K562 (cell line): ENCODE measurements around the gene MYO3B. TPM values are rescaled to one million over a fixed set of nuclear protein-coding genes. Genes with fewer than 3 reads are reported as not detected.

ENCODE experiments used
- ATF3 ChIP-seq, 2 experiments: fragments of 450-650 bp in 1 of 2; sonication (generic) in 1 of 2; formaldehyde crosslinking in 1 of 2; IDR thresholded peaks in 1 of 2; conservative IDR thresholded peaks in 1 of 2; 2 replicates each; pipeline versions ENCODE4 v1.6.1 to v1.8.1; 2016 to 2023; ENCODE audit warnings: mild to moderate bottlenecking in 2 of 2, moderate library complexity in 2 of 2, inconsistent platforms in 1 of 2, missing genetic modification reagents in 1 of 2
- BRD4 ChIP-seq: fragments of 200-600 bp; sonication (generic); IDR thresholded peaks from 2 replicates; pipeline ENCODE4 v1.6.1; 2017; ENCODE audit warnings: inconsistent platforms
- CREBBP ChIP-seq: IDR thresholded peaks from one replicate; pipeline ENCODE4 v1.6.1; 2012; ENCODE audit warnings: low read depth, mild to moderate bottlenecking, control low read depth, inconsistent platforms, low read length
- CXXC5 ChIP-seq: fragments of 250-450 bp; sonication (Bioruptor Pico); IDR thresholded peaks from 2 replicates; pipeline ENCODE4 v1.8.0; 2022; ENCODE audit warnings: inconsistent platforms, mild to moderate bottlenecking, moderate library complexity
- FOXM1 ChIP-seq, 2 experiments: fragments of 450-650 bp in 1 of 2; sonication (generic) in 1 of 2; formaldehyde crosslinking in 1 of 2; IDR thresholded peaks; 2 replicates each; pipeline versions ENCODE4 v1.6.1 to v1.9.0; 2017 to 2022; ENCODE audit warnings: low read depth in 2 of 2, mild to moderate bottlenecking in 2 of 2, missing genetic modification reagents in 1 of 2, moderate library complexity in 1 of 2
- KDM2B ChIP-seq: fragments of 250-450 bp; sonication (Bioruptor Pico); IDR thresholded peaks from 2 replicates; pipeline ENCODE4 v1.8.0; 2021; ENCODE audit warnings: mild to moderate bottlenecking, moderate library complexity
- MAZ ChIP-seq, 2 experiments: fragments of 450-650 bp in 1 of 2; sonication (generic) in 1 of 2; formaldehyde crosslinking; IDR thresholded peaks in 1 of 2; conservative IDR thresholded peaks in 1 of 2; 2 replicates each; pipeline versions ENCODE4 v1.4.0 to v1.5.0; 2020; ENCODE audit warnings: mild to moderate bottlenecking in 1 of 2, missing genetic modification reagents in 1 of 2
- MYBL2 ChIP-seq, 2 experiments: fragments of 450-650 bp in 1 of 2; sonication (generic) in 1 of 2; formaldehyde crosslinking in 1 of 2; IDR thresholded peaks; 2 replicates each; pipeline versions ENCODE4 v1.6.1 to v1.8.1; 2017 to 2022; ENCODE audit warnings: borderline replicate concordance in 1 of 2, inconsistent platforms in 1 of 2, low read depth in 1 of 2, mild to moderate bottlenecking in 1 of 2, missing genetic modification reagents in 1 of 2, moderate library complexity in 1 of 2
- NCOA4 ChIP-seq: fragments of 450-650 bp; IDR thresholded peaks from 2 replicates; pipeline ENCODE4 v1.6.1; 2018; ENCODE audit warnings: mild to moderate bottlenecking; ENCODE audit not compliant: partially characterized antibody
- RB1 ChIP-seq: fragments of 450-650 bp; IDR thresholded peaks from 2 replicates; pipeline ENCODE4 v1.6.1; 2017; ENCODE audit warnings: low read depth, mild to moderate bottlenecking
- RHOXF2B ChIP-seq: fragments of 250-450 bp; sonication (Bioruptor Pico); conservative IDR thresholded peaks from 2 replicates; pipeline ENCODE4 v1.5.1; 2021
- SMAD4 ChIP-seq: fragments of 250-450 bp; sonication (Bioruptor Pico); conservative IDR thresholded peaks from 2 replicates; pipeline ENCODE4 v1.8.0; 2021; ENCODE audit warnings: inconsistent platforms, mild to moderate bottlenecking, moderate library complexity
- SOX6 ChIP-seq: fragments of 450-650 bp; IDR thresholded peaks from 2 replicates; pipeline ENCODE4 v1.6.1; 2014; ENCODE audit warnings: mild to moderate bottlenecking
- ZBTB40 ChIP-seq, 2 experiments: fragments of 450-650 bp in 1 of 2; sonication (generic) in 1 of 2; formaldehyde crosslinking in 1 of 2; IDR thresholded peaks; 2 replicates each; pipeline versions ENCODE4 v1.7.1 to v1.9.0; 2016 to 2022; ENCODE audit warnings: inconsistent platforms in 1 of 2, mild to moderate bottlenecking in 1 of 2, missing genetic modification reagents in 1 of 2
- ZFP1 ChIP-seq: fragments of 450-650 bp; formaldehyde crosslinking; IDR thresholded peaks from 2 replicates; pipeline ENCODE4 v1.4.0; 2020; ENCODE audit warnings: mild to moderate bottlenecking, mixed read lengths
- polyA plus RNA-seq, 8 experiments: library from polyadenylated mRNA; depleted of rRNA in 4 of 8; stranded (reverse) in 5 of 8; unstranded in 3 of 8; fragments of >200 nt; fragmentation: Nextera tagmentation in 2 of 8; fragmentation: Illumina TruSeq in 1 of 8; extraction: Ambion mirVana in 2 of 8; extraction: Trizol in 1 of 8; gene quantifications; 2 replicates each; pipeline versions ENCODE4 v1.2.1 to v1.2.3, GENCODE V29; 2011 to 2014; ENCODE audit warnings: inconsistent platforms in 1 of 8, missing spikeins in 1 of 8
- total RNA-seq, 7 experiments: library from RNA; depleted of rRNA in 6 of 7; stranded (reverse); fragments of >200 nt in 6 of 7; fragmentation: Illumina TruSeq in 2 of 7; extraction: Trizol in 2 of 7; gene quantifications; 2 replicates each; pipeline versions ENCODE4 v1.2.1 to v1.2.3, GENCODE V29; 2011 to 2021; ENCODE audit warnings: low replicate concordance in 1 of 7

The MYO3B gene
- total and polyA plus RNA-seq, 9 of the 15 experiments (the other 6 are each of a cell fraction or from before 2014, with no cell fraction given) = 2.7 to 6.5 (median 3.6) TPM

- TF ChIP-seq ZBTB40 (IDR thresholded peaks at IDR 0.05) = no peak
- no peak for TF ChIP-seq ZBTB40 (CRISPR knock-in tag; IDR thresholded peaks at IDR 0.05)
- TF ChIP-seq ZFP1 = no peak
- TF ChIP-seq RHOXF2B (CRISPR knock-in tag) = no peak
- peak; percentile 56; the same call in 1 of the 2 replicates for TF ChIP-seq RB1
- TF ChIP-seq NCOA4 = no peak
- TF ChIP-seq KDM2B (CRISPR knock-in tag) = no peak
- no peak for TF ChIP-seq ATF3 (IDR thresholded peaks at IDR 0.05)
- no peak for TF ChIP-seq ATF3 (CRISPR knock-in tag; conservative IDR thresholded peaks at IDR 0.05)
- peak; percentile 52; the same call in 1 of the 2 replicates for TF ChIP-seq CXXC5 (CRISPR knock-in tag)
- TF ChIP-seq FOXM1 (IDR thresholded peaks at IDR 0.05; ENCODE audit: low read depth) = 0 out of 2 replicates have a peak, but pooled peaks have one; percentile 24
- TF ChIP-seq FOXM1 (CRISPR knock-in tag; IDR thresholded peaks at IDR 0.05; ENCODE audit: low read depth) = no peak
- 0 out of 2 replicates have a peak, but pooled peaks have one; percentile 12 for TF ChIP-seq SMAD4 (CRISPR knock-in tag)
- TF ChIP-seq MYBL2 (IDR thresholded peaks at IDR 0.05; ENCODE audit: low read depth) = peak; percentile 16; the same call in 1 of the 2 replicates
- TF ChIP-seq MYBL2 (CRISPR knock-in tag; IDR thresholded peaks at IDR 0.05; ENCODE audit: borderline replicate concordance) = no peak
- 0 out of 4 replicates have a peak, but pooled peaks of 1 of the 2 experiments have one; percentile 21 for TF ChIP-seq MAZ (CRISPR knock-in tag; conservative IDR thresholded peaks at IDR 0.05 in 1 of 2, IDR thresholded peaks at IDR 0.05 in 1 of 2)
- TF ChIP-seq CREBBP = no peak
- no peak for TF ChIP-seq BRD4
- TF ChIP-seq SOX6 = 0 out of 2 replicates have a peak, but pooled peaks have one; percentile 7
Observed at GRCh38 chr2:170361090-170361936, 183.4 kb downstream of the MYO3B start (continued).
